Activated naive CD8-positive, alpha-beta T cell treated with anti-CD3 and anti-CD28 coated beads, Interleukin-2, amount 50 U/mL, for 24 hours (primary cell): ENCODE results near the gene SHOX.

Experiments
- ATAC-seq: fragments of 150-1000 bp; cut with Tn5 transposase; one replicate; pipeline ENCODE4 v1.10.0; 2021
- DNase-seq: peaks from one replicate; pipeline ENCODE4 v3.0.0; 2021
- H3K27ac Mint-ChIP-seq: one replicate; pipeline ENCODE4 v1.8.0; 2021; ENCODE audit warnings: mild to moderate bottlenecking, mixed read lengths
- H3K27me3 Mint-ChIP-seq: one replicate; pipeline ENCODE4 v1.8.0; 2021; ENCODE audit warnings: mixed read lengths
- H3K36me3 Mint-ChIP-seq: one replicate; pipeline ENCODE4 v1.8.0; 2021; ENCODE audit warnings: low read depth, mixed read lengths
- H3K4me1 Mint-ChIP-seq: one replicate; pipeline ENCODE4 v1.8.0; 2021; ENCODE audit warnings: mixed read lengths
- H3K4me3 Mint-ChIP-seq: one replicate; pipeline ENCODE4 v1.8.0; 2021; ENCODE audit warnings: mild to moderate bottlenecking, moderate library complexity, mixed read lengths
- H3K9me3 Mint-ChIP-seq: one replicate; pipeline ENCODE4 v1.8.0; 2021; ENCODE audit warnings: mixed read lengths

SHOX gene

DNA sequence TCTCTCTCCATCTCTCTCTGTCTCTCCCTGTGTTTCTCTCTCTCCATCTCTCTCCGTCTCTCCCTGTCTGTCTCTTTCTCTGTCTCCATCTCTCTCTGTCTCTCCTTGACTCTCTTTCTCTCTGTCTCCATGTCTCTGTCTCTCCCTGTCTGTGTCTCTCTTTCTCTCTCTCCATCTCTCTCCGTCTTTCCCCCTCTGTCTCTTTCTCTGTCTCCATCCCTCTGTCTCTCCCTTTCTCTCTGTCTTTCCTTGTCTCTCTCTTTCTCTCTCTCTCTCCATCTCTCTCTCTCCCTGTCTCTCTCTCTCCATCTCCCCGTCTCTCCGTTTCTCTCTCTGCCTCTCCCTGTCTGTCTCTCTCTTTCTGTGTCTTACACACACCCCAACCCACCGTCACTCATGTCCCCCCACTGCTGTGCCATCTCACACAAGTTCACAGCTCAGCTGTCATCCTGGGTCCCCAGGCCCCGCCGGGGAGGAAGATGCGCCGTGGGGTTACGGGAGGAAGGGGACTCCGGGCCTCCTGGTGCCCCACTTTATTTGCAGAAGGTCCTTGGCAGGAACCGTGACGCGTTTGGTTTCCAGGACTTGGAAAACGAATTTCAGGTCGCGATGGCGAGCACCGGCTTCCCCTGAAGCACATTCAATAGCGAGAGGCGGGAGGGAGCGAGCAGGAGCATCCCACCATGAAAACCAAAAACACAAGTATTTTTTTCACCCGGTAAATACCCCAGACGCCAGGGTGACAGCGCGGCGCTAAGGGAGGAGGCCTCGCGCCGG, 1.2 kb upstream of the SHOX start:
- Mint-ChIP-seq H3K36me3 (no peaks in the 10 kb centered on the region), H3K4me1 (peaks cover 3% of the 10 kb centered on the region), H3K27ac (no peak overlapping the region), H3K4me3 (no peak overlapping the region), H3K27me3 (peaks cover 77% of the 10 kb centered on the region), H3K9me3 (peaks cover 6% of the 10 kb centered on the region)
- no peak for DNase-seq
- ATAC-seq = no peak

DNA sequence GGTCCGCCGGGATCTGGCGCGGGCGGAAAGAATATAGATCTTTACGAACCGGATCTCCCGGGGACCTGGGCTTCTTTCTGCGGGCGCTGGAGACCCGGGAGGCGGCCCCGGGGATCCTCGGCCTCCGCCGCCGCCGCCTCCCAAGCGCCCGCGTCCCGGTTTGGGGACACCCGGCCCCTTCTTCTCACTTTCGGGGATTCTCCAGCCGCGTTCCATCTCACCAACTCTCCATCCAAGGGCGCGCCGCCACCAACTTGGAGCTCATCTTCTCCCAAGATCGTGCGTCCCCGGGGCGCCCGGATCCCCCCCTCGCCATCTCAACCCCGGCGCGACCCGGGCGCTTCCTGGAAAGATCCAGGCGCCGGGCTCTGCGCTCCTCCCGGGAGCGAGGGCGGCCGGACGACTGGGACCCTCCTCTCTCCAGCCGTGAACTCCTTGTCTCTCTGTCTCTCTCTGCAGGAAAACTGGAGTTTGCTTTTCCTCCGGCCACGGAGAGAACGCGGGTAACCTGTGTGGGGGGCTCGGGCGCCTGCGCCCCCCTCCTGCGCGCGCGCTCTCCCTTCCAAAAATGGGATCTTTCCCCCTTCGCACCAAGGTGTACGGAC, 482 bp upstream of the SHOX start:
- no peak overlapping the region for H3K27ac Mint-ChIP-seq
- H3K4me3 Mint-ChIP-seq = no peak overlapping the region
- H3K36me3 Mint-ChIP-seq = no peaks in the 10 kb centered on the region
- H3K9me3 Mint-ChIP-seq = peaks cover 6% of the 10 kb centered on the region
- H3K27me3 Mint-ChIP-seq = peaks cover 75% of the 10 kb centered on the region
- no peak for DNase-seq
- H3K4me1 Mint-ChIP-seq = peaks cover 3% of the 10 kb centered on the region
- no peak for ATAC-seq

DNA sequence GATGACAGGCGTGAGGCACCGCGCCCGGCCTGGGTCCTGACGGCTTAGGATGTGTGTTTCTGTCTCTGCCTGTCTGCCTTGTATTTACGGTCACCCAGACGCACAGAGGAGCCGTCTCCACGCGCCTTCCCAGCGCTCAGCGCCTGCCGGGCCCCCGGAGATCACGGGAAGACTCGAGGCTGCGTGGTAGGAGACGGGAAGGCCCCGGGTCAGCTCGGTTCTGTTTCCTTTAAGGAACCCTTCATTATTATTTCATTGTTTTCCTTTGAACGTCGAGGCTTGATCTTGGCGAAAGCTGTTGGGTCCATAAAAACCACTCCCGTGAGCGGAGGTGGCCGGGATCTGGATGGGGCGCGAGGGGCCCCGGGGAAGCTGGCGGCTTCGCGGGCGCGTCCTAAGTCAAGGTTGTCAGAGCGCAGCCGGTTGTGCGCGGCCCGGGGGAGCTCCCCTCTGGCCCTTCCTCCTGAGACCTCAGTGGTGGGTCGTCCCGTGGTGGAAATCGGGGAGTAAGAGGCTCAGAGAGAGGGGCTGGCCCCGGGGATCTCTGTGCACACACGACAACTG, 1.3 kb downstream of the SHOX start:
- Mint-ChIP-seq H3K9me3 (peaks cover 1% of the 10 kb centered on the region), H3K4me3 (no peak overlapping the region), H3K4me1 (no peaks in the 10 kb centered on the region), H3K36me3 (no peaks in the 10 kb centered on the region), H3K27me3 (peaks cover 72% of the 10 kb centered on the region), H3K27ac (no peak overlapping the region)
- no peak for DNase-seq
- ATAC-seq = no peak

DNA sequence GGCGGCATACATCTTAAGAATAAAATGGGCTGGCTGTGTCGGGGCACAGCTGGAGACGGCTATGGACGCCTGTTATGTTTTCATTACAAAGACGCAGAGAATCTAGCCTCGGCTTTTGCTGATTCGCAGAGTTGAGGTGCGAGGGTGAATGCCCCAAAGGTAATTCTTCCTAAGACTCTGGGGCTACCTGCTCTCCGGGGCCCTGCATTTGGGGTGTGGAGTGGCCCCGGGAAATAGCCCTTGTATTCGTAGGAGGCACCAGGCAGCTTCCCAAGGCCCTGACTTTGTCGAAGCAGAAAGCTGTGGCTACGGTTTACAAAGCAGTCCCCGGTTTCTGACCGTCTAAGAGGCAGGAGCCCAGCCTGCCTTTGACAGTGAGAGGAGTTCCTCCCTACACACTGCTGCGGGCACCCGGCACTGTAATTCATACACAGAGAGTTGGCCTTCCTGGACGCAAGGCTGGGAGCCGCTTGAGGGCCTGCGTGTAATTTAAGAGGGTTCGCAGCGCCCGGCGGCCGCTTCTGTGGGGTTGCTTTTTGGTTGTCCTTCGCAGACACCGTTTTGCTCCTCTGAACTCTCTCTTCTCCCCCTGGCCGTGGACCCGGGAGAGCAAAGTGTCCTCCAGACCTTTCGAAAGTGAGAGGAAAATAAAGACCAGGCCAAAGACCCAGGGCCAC, 1.9 kb downstream of the SHOX start:
- ATAC-seq (no peak), DNase-seq (no peak)
- H3K9me3 Mint-ChIP-seq = no peaks in the 10 kb centered on the region
- H3K27ac Mint-ChIP-seq = no peak overlapping the region
- peaks cover 3% of the 10 kb centered on the region for H3K4me1 Mint-ChIP-seq
- no peak overlapping the region for H3K4me3 Mint-ChIP-seq
- peaks cover 72% of the 10 kb centered on the region for H3K27me3 Mint-ChIP-seq
- H3K36me3 Mint-ChIP-seq = no peaks in the 10 kb centered on the region

DNA sequence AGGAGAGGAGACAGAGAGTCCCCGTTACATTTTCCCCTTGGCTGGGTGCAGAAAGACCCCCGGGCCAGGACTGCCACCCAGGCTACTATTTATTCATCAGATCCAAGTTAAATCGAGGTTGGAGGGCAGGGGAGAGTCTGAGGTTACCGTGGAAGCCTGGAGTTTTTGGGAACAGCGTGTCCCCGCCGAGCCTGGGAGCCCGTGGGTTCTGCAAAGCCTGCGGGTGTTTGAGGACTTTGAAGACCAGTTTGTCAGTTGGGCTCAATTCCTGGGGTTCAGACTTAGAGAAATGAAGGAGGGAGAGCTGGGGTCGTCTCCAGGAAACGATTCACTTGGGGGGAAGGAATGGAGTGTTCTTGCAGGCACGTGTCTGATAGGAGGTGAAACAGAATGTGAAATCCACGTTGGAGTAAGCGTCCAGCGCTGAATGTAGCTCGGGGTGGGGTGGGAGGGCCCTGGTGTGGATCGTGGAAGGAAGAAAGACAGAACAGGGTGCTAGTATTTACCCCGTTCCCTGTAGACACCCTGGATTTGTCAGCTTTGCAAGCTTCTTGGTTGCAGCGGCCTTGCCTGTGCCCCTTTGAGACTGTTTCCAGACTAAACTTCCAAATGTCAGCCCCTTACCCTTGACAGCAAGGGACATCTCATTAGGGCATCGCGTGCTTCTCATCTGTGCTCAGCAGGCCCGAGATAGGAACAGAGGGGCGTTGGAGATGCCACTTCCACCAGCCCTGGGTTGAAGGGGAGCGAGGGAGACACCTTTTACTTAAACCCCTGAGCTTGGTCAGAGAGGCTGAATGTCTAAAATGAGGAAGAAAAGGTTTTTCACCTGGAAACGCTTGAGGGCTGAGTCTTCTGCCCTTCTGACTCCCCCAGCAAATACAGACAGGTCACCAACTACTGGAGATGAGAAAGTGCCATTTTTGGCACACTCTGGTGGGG, 2.7 kb downstream of the SHOX start:
- H3K27ac Mint-ChIP-seq = no peak overlapping the region
- no peak overlapping the region for H3K4me3 Mint-ChIP-seq
- peaks cover 9% of the 10 kb centered on the region for H3K4me1 Mint-ChIP-seq
- peaks cover 73% of the 10 kb centered on the region for H3K27me3 Mint-ChIP-seq
- no peaks in the 10 kb centered on the region for H3K9me3 Mint-ChIP-seq
- ATAC-seq (no peak), DNase-seq (no peak)
- no peaks in the 10 kb centered on the region for H3K36me3 Mint-ChIP-seq

DNA sequence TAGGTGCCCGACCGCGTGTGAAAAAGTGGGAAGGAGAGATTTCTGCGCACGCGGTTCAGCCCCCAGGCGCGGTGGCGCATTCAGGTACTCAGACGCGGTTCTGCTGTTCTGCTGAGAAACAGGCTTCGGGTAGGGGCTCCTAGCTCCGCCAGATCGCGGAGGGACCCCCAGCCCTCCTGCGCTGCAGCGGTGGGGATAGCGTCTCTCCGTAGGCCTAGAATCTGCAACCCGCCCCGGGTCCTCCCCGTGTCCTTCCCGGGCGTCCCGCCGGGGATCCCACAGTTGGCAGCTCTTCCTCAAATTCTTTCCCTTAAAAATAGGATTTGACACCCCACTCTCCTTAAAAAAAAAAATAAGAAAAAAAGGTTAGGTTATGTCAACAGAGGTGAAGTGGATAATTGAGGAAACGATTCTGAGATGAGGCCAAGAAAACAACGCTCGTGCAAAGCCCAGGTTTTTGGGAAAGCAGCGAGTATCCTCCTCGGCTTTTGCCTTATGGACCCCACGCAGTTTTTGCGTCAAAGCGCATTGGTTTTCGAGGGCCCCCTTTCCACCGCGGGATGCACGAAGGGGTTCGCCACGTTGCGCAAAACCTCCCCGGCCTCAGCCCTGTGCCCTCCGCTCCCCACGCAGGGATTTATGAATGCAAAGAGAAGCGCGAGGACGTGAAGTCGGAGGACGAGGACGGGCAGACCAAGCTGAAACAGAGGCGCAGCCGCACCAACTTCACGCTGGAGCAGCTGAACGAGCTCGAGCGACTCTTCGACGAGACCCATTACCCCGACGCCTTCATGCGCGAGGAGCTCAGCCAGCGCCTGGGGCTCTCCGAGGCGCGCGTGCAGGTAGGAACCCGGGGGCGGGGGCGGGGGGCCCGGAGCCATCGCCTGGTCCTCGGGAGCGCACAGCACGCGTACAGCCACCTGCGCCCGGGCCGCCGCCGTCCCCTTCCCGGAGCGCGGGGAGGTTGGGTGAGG, 3.7 kb downstream of the SHOX start:
- ATAC-seq (no peak), DNase-seq (no peak)
- Mint-ChIP-seq H3K4me1 (peaks cover 9% of the 10 kb centered on the region), H3K27me3 (peaks cover 74% of the 10 kb centered on the region), H3K4me3 (no peak overlapping the region), H3K36me3 (no peaks in the 10 kb centered on the region), H3K9me3 (no peaks in the 10 kb centered on the region), H3K27ac (no peak overlapping the region)

DNA sequence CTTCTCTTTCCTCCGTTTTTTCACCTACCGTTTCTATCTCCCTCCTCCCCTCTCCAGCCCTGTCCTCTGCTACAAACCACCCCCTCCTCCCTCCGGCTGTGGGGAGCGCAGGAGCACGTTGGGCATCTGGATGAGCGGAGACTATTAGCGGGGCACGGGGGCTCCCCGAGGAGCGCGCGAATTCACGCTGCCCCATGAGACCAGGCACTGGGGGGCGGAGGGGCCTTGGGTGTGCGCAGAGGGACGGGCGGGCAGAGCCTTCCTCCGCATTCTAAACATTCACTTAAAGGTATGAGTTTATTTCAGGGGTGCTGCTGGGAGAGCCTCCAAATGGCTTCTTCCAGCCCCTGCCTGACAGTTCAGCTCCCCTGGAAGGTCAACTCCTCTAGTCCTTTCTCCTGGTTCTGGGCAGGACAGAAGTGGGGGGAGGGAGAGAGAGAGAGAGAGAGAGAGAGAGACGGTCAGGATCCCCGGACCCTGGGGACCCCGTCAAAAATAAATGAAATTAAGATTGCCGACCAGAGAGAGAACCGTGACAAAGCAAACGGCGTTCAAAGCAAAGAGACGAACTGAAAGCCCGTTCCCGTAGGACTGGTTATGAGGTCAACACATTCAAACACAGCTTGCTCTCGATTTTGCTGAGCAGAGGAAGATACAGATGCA, 5.0 kb downstream of the SHOX start:
- Mint-ChIP-seq H3K4me3 (no peak overlapping the region), H3K36me3 (no peaks in the 10 kb centered on the region)
- no peak for ATAC-seq

DNA sequence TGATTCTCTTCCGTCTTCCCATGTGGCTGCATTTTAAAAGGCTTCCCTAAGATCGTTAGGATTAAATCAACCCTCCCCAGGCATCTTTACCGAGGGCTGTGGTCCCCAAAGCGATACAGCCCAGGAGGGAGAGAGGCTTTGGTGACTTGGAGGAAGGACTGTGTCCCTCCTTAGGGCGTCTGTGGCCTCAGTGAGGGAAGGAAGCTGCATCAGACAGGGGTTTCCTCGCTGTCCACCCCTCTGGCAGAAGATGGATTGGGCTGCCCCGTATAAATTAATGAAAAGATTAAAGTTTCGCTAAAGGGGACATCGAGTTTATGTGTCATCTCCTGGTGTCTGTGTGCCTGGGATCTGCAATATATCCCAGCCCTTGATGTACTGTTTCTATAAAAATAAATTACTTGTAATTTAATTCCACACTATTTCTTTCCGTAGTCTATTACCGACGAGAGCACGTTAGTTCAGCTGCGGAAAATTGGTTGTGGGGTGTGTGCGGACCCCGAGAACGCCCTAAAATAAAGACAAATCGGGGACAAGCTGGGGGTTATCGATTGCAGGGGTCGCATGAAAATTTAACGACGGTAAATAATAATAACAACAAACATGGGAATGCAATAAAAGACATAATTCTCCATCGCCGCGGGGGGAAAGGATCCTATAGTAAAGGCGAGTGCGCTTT, 6.5 kb downstream of the SHOX start:
- ATAC-seq = no peak
- Mint-ChIP-seq H3K27me3 (peaks cover 72% of the 10 kb centered on the region), H3K4me3 (peak overlapping the region; percentile 47), H3K9me3 (no peaks in the 10 kb centered on the region), H3K36me3 (no peaks in the 10 kb centered on the region), H3K4me1 (peaks cover 9% of the 10 kb centered on the region), H3K27ac (no peak overlapping the region)
- no peak for DNase-seq

More for the DNA sequence above, 5.0 kb downstream of the SHOX start:
- no peaks in the 10 kb centered on the region for H3K9me3 Mint-ChIP-seq
- DNase-seq = no peak
- no peak overlapping the region for H3K27ac Mint-ChIP-seq
- peaks cover 76% of the 10 kb centered on the region for H3K27me3 Mint-ChIP-seq
- H3K4me1 Mint-ChIP-seq = peaks cover 9% of the 10 kb centered on the region

DNA sequence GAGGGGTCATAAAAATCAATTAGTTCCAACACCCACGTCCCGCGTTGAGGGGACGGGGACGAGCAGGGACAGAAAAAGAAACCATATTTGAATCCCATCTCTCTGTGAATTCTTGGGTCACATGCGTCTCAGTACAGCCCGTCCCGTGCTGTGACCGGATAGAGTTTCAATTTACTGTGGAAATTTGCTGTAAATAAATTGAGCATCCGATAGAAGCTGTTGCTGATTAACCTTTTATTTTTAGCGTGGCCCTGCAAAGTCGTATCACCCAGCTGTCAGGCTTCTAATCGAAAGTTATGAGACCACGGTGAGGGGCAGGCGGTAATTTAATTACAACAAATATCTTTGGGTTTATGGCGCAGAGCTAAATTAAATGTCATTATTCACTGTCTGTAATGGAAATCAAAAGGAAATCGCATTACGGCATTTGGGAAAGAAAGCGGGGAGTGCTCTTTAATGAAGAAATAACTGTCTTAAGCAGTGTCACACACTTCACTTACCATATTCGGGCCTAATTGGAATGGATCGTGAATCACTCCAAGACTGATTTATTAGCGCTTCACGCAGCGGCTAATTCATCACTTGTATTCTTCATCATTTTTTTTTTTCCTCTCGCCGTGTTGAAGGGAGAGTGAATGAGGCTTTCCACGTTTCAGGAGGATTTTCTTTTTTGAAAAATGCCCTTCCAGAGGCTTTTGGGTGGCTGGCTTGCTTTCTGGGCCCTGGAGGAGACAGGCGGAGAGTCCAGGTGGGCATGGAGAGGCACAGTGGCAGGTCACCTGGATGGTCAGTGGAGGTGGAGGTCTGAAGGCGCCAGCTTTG, 7.3 kb downstream of the SHOX start:
- no peak overlapping the region for H3K27ac Mint-ChIP-seq
- H3K9me3 Mint-ChIP-seq = no peaks in the 10 kb centered on the region
- H3K4me3 Mint-ChIP-seq = peak overlapping the region; percentile 47
- DNase-seq = no peak
- peaks cover 9% of the 10 kb centered on the region for H3K4me1 Mint-ChIP-seq
- no peaks in the 10 kb centered on the region for H3K36me3 Mint-ChIP-seq
- ATAC-seq = no peak
- H3K27me3 Mint-ChIP-seq = peaks cover 68% of the 10 kb centered on the region

DNA sequence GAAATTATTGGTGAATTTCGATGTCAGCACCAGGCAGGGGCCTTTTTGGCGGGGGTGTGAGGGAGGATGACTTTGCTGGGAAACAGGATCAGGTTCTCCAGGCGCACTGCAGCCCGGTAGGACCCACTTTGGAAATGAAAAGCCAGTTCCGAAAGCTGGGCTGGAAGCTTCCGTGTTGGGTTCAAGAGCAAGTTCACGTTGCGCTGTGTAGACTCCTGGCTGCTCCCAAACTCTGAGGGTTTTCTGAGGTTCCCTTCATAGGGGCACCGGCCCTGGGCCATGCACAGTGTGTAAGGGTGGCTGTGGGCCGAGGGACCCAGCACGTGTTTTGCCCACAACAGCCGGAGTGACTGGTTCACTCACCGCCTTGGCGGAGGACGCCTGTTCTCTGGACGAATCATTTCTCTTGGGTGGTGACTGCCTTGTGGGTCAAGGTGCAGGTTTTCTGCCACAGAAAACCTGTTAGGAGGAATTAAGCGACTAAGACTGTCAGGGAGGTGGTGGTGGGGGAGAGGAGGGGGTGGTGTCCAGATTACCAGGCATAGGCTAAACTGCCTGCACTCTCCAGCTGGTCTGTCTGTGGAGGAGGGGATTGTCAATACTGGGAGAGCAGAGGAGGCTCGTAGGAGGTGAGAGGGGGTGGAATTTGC, 8.0 kb downstream of the SHOX start:
- Mint-ChIP-seq H3K36me3 (no peaks in the 10 kb centered on the region), H3K27ac (no peak overlapping the region), H3K27me3 (peaks cover 63% of the 10 kb centered on the region), H3K9me3 (no peaks in the 10 kb centered on the region), H3K4me3 (no peak overlapping the region), H3K4me1 (peaks cover 9% of the 10 kb centered on the region)
- ATAC-seq (no peak), DNase-seq (no peak)

DNA sequence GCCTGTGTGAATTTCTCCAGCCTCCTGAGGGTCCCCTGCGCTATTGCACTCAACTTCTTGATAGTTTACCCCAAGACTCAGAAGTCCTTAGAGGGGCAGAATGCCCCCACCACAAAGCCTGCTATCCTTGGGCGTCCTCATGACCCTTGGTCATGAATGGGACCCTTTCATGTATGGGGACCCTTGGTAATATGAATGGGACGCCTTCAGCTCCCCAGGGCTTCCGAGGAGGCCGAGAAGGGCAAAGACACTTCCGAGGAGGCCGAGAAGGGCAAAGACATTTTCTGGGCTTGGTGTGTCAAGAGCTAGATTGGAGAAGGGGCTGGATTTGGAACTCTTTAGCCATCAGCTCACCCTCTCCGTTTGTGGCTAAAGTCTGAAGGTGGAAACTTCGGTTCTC, 8.6 kb downstream of the SHOX start:
- Mint-ChIP-seq H3K27ac (no peak overlapping the region), H3K4me3 (no peak overlapping the region), H3K9me3 (no peaks in the 10 kb centered on the region), H3K36me3 (no peaks in the 10 kb centered on the region), H3K27me3 (peaks cover 59% of the 10 kb centered on the region), H3K4me1 (peaks cover 9% of the 10 kb centered on the region)
- DNase-seq (no peak), ATAC-seq (no peak)
